SK-N-SH (cell line): ENCODE measurements around the gene PALLD.

Experiments
- EP300 ChIP-seq, 2 experiments: IDR thresholded peaks; 2 replicates each; pipeline versions ENCODE4 v1.4.0 to v1.6.1; 2012; ENCODE audit warnings: borderline replicate concordance in 1 of 2, low read depth in 1 of 2, low read length in 1 of 2
- GABPA ChIP-seq: IDR thresholded peaks from 2 replicates; pipeline ENCODE4 v1.4.0; 2012; ENCODE audit warnings: low read depth, mild to moderate bottlenecking
- JUND ChIP-seq: IDR thresholded peaks from 2 replicates; pipeline ENCODE4 v1.4.0; 2012
- POLR2AphosphoS5 ChIP-seq: IDR thresholded peaks from 2 replicates; pipeline ENCODE4 v1.6.1; 2012; ENCODE audit warnings: low read depth, low read length
- SIN3A ChIP-seq: IDR thresholded peaks from 2 replicates; pipeline ENCODE4 v1.6.1; 2012; ENCODE audit warnings: low read depth, mild to moderate bottlenecking, low read length, moderate library complexity, borderline replicate concordance
- TF ChIP-seq, protein P1 (sequence below): fragments of 200-600 bp; sonication (generic); IDR thresholded peaks from 2 replicates; pipeline ENCODE4 v1.6.1; 2017; ENCODE audit warnings: antibody characterized with exemption, mild to moderate bottlenecking, moderate library complexity
- TF ChIP-seq, protein P2 (sequence below): IDR thresholded peaks from 2 replicates; pipeline ENCODE4 v1.4.0; 2012; ENCODE audit warnings: low read depth

DNA sequence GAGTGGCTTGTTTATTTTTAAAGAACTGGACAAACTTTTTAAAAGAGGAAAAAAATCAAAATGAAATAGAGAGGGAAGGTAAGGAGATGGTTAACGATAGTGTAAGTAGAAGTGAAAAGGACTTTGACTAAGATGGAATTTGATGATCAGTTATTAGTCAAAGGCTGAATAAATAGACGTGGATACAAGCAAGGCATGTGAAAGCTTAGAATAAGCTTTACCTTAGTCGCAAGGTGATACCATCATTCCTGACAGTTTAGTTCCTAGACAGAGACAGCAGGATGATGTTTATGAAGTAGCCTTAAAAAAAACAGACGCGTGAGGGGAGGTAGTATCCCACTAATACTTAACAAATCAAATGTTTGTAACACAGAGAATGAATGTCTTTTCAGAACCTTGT is 97.3 kb downstream of the PALLD start:
- TF ChIP-seq EP300 (IDR thresholded peaks at IDR 0.05; ENCODE audit: borderline replicate concordance in 1 of 2, low read depth in 1 of 2, low read length in 1 of 2) (no peak), SIN3A (no peak), JUND (no peak), POLR2AphosphoS5 (no peak), GABPA (no peak)
- TF ChIP-seq, protein P1, sequence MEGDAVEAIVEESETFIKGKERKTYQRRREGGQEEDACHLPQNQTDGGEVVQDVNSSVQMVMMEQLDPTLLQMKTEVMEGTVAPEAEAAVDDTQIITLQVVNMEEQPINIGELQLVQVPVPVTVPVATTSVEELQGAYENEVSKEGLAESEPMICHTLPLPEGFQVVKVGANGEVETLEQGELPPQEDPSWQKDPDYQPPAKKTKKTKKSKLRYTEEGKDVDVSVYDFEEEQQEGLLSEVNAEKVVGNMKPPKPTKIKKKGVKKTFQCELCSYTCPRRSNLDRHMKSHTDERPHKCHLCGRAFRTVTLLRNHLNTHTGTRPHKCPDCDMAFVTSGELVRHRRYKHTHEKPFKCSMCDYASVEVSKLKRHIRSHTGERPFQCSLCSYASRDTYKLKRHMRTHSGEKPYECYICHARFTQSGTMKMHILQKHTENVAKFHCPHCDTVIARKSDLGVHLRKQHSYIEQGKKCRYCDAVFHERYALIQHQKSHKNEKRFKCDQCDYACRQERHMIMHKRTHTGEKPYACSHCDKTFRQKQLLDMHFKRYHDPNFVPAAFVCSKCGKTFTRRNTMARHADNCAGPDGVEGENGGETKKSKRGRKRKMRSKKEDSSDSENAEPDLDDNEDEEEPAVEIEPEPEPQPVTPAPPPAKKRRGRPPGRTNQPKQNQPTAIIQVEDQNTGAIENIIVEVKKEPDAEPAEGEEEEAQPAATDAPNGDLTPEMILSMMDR: no peak
- TF ChIP-seq, protein P2, sequence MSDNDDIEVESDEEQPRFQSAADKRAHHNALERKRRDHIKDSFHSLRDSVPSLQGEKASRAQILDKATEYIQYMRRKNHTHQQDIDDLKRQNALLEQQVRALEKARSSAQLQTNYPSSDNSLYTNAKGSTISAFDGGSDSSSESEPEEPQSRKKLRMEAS: no peak
